Osteocyte (in vitro differentiated cells): Measurements from ENCODE around the gene SPECC1. TPM values are rescaled to one million over a fixed set of nuclear protein-coding genes. Genes with fewer than 3 reads are reported as not detected.

ENCODE experiments used
- DNase-seq: peaks from one replicate; pipeline ENCODE4 v3.0.0; 2021; ENCODE audit warnings: mixed read lengths; ENCODE audit not compliant: unreplicated experiment; ENCODE audit errors: extremely low spot score
- H3K27ac Mint-ChIP-seq: one replicate; pipeline ENCODE4 v1.8.0; 2021; ENCODE audit warnings: mild to moderate bottlenecking, mixed read lengths; ENCODE audit not compliant: unreplicated experiment
- H3K27me3 Mint-ChIP-seq: one replicate; pipeline ENCODE4 v1.8.0; 2021; ENCODE audit warnings: mixed read lengths; ENCODE audit not compliant: unreplicated experiment
- H3K36me3 Mint-ChIP-seq: one replicate; pipeline ENCODE4 v1.8.0; 2021; ENCODE audit warnings: mixed read lengths; ENCODE audit not compliant: unreplicated experiment
- H3K4me1 Mint-ChIP-seq: one replicate; pipeline ENCODE4 v1.8.0; 2021; ENCODE audit warnings: mixed read lengths; ENCODE audit not compliant: unreplicated experiment
- H3K4me3 Mint-ChIP-seq: one replicate; pipeline ENCODE4 v1.8.0; 2021; ENCODE audit warnings: mild to moderate bottlenecking, moderate library complexity, mixed read lengths; ENCODE audit not compliant: unreplicated experiment
- H3K9me3 Mint-ChIP-seq: one replicate; pipeline ENCODE4 v1.8.0; 2021; ENCODE audit warnings: mixed read lengths; ENCODE audit not compliant: unreplicated experiment
- CTCF ChIP-seq: fragments of 200-600 bp; sonication (generic); IDR thresholded peaks from 2 replicates; pipeline ENCODE4 v1.5.0; 2021; ENCODE audit warnings: antibody characterized with exemption, mild to moderate bottlenecking, moderate library complexity
- total RNA-seq: library from RNA; stranded (reverse); gene quantifications from 2 replicates; pipeline ENCODE4 v1.2.1, GENCODE V29; 2021

SPECC1 gene
- total RNA-seq, 1 donor from 2014 or later, result 12.1 TPM

- no peaks in the 10 kb centered on the region for H3K27me3 Mint-ChIP-seq
- no peak for DNase-seq
- H3K36me3 Mint-ChIP-seq, result peaks cover 3% of the 10 kb centered on the region
- H3K4me3 Mint-ChIP-seq, result no peak overlapping the region
- TF ChIP-seq CTCF, result no peak
- H3K9me3 Mint-ChIP-seq, result peaks cover 8% of the 10 kb centered on the region
- peaks cover 41% of the 10 kb centered on the region for H3K4me1 Mint-ChIP-seq
- no peak overlapping the region for H3K27ac Mint-ChIP-seq
Observed at GRCh38 chr17:20202141-20202621, 193.0 kb downstream of the SPECC1 start.

GRCh38 chr17:20203018-20203417 lies 193.9 kb downstream of the SPECC1 start:
- H3K4me1 Mint-ChIP-seq, result peaks cover 49% of the 10 kb centered on the region
- H3K4me3 Mint-ChIP-seq, result no peak overlapping the region
- no peak for DNase-seq
- H3K27me3 Mint-ChIP-seq, result no peaks in the 10 kb centered on the region
- peaks cover 6% of the 10 kb centered on the region for H3K9me3 Mint-ChIP-seq
- no peak for TF ChIP-seq CTCF
- no peak overlapping the region for H3K27ac Mint-ChIP-seq
- peaks cover 3% of the 10 kb centered on the region for H3K36me3 Mint-ChIP-seq

- TF ChIP-seq CTCF, result no peak
- DNase-seq, result no peak
- H3K4me3 Mint-ChIP-seq, result no peak overlapping the region
- H3K27ac Mint-ChIP-seq, result no peak overlapping the region
- peaks cover under 1% of the 10 kb centered on the region for H3K9me3 Mint-ChIP-seq
- no peaks in the 10 kb centered on the region for H3K27me3 Mint-ChIP-seq
- H3K36me3 Mint-ChIP-seq, result peaks cover 3% of the 10 kb centered on the region
- H3K4me1 Mint-ChIP-seq, result peaks cover 52% of the 10 kb centered on the region
Observed at GRCh38 chr17:20203761-20204263, 194.7 kb downstream of the SPECC1 start.

- H3K36me3 Mint-ChIP-seq, result peaks cover 3% of the 10 kb centered on the region
- no peaks in the 10 kb centered on the region for H3K9me3 Mint-ChIP-seq
- DNase-seq, result no peak
- H3K4me1 Mint-ChIP-seq, result peaks cover 47% of the 10 kb centered on the region
- no peak overlapping the region for H3K4me3 Mint-ChIP-seq
- H3K27ac Mint-ChIP-seq, result peak overlapping the region; percentile 61
- no peak for TF ChIP-seq CTCF
- H3K27me3 Mint-ChIP-seq, result no peaks in the 10 kb centered on the region
Observed at GRCh38 chr17:20205609-20206008, 196.4 kb downstream of the SPECC1 start.

GRCh38 chr17:20206068-20206467 lies 196.9 kb downstream of the SPECC1 start:
- peaks cover 3% of the 10 kb centered on the region for H3K36me3 Mint-ChIP-seq
- no peak overlapping the region for H3K4me3 Mint-ChIP-seq
- TF ChIP-seq CTCF, result no peak
- H3K27me3 Mint-ChIP-seq, result no peaks in the 10 kb centered on the region
- no peaks in the 10 kb centered on the region for H3K9me3 Mint-ChIP-seq
- peak overlapping the region; percentile 61 for H3K27ac Mint-ChIP-seq
- H3K4me1 Mint-ChIP-seq, result peaks cover 44% of the 10 kb centered on the region
- DNase-seq, result no peak
